Heart right ventricle (tissue), 16 donors: ENCODE results near the gene DCDC2. TPM values are rescaled to one million over a fixed set of nuclear protein-coding genes. Genes with fewer than 3 reads are reported as not detected.
A peak's percentile ranks its signal among the peaks of the same experiment; 100 is the strongest.
"Not testable (repeated sequence)": the region's sequence is repeated elsewhere in the genome, so short reads cannot be mapped to it uniquely, and the experiment has no call there.

Source experiments
- ATAC-seq, 8 donors: fragments of 200-7000 bp; cut with Tn5 transposase; one replicate each; pipeline ENCODE4 v1.9.1; 2020; ENCODE audit warnings: mild to moderate bottlenecking in 8 of 8, moderate library complexity in 8 of 8, moderate number of reproducible peaks in 1 of 8
- DNase-seq, 2 donors: peaks; one replicate each; pipeline ENCODE4 v3.0.0-alpha.2; 2020
- H3K27ac ChIP-seq, 10 donors: fragments of 200-600 bp; sonication (generic) in 2 of 10; one replicate each; pipeline versions ENCODE4 v1.5.0 to v1.8.0; 2020 to 2022; ENCODE audit warnings: mild to moderate bottlenecking in 3 of 10
- H3K27me3 ChIP-seq, 7 donors: fragments of 200-600 bp; one replicate each; pipeline ENCODE4 v1.8.0; 2021 to 2022; ENCODE audit warnings: mild to moderate bottlenecking in 2 of 7
- H3K36me3 ChIP-seq, 9 donors: fragments of 200-600 bp; sonication (generic) in 1 of 9; one replicate each; pipeline versions ENCODE4 v1.5.0 to v1.8.0; 2020 to 2022; ENCODE audit warnings: mild to moderate bottlenecking in 2 of 9
- H3K4me1 ChIP-seq, 9 donors: fragments of 200-600 bp; sonication (generic) in 1 of 9; one replicate each; pipeline versions ENCODE4 v1.5.0 to v1.8.0; 2020 to 2022; ENCODE audit warnings: mild to moderate bottlenecking in 4 of 9
- H3K4me3 ChIP-seq, 10 donors: fragments of 200-600 bp; sonication (generic) in 2 of 10; one replicate each; pipeline versions ENCODE4 v1.5.0 to v1.8.0; 2020 to 2022; ENCODE audit warnings: mild to moderate bottlenecking in 7 of 10, moderate library complexity in 2 of 10
- H3K9me3 ChIP-seq, 11 donors: fragments of 200-600 bp in 10 of 11; sonication (generic) in 2 of 11; one replicate each; pipeline versions ENCODE4 v1.5.0 to v1.8.0; 2013 to 2022; ENCODE audit warnings: mild to moderate bottlenecking in 2 of 11, control low read depth in 1 of 11, moderate library complexity in 1 of 11
- WGBS, 2 donors: extraction: QIAGEN DNeasy Blood & Tissue Kit; methylation state at CpG; one replicate each; pipeline ENCODE4 v1.1.7; 2013; ENCODE audit warnings: inconsistent platforms in 1 of 2; 5-methylcytosine and 5-hydroxymethylcytosine counted together
- intact Hi-C, 10 donors: fragments of 100-400 bp; cut with DNase I; formaldehyde crosslinking; loops; one replicate each; pipeline versions ENCODE4 v1.11.1 to v1.14.2; 2022
- polyA plus RNA-seq, 2 donors: library from polyadenylated mRNA; stranded (reverse); fragments of 200-250 nt; gene quantifications; one replicate each; pipeline ENCODE4 v1.2.3, GENCODE V29; 2013
- total RNA-seq, 10 donors: library from RNA; stranded (reverse); fragmentation: NEBNext Ultra II Directional in 3 of 10; extraction: Animal tissue kit (Norgen Biotek cat#: 25700) in 3 of 10; gene quantifications; one replicate each; pipeline versions ENCODE4 v1.2.1 to v1.2.4, GENCODE V29; 2021 to 2023
- TF ChIP-seq, protein P1 (sequence below), 9 donors: fragments of 200-600 bp; sonication (generic) in 2 of 9; IDR thresholded peaks; one replicate each; pipeline versions ENCODE4 v1.5.0 to v1.8.0; 2021 to 2022; ENCODE audit warnings: antibody characterized with exemption in 9 of 9, mild to moderate bottlenecking in 5 of 9, moderate library complexity in 1 of 9
- donor health status: Arrhythmogenic right ventricular cardiomyopathy.
- donor health status: ischemic (EF 13 %, LVEDD 7.1; RV severe dilation, severe dysfunction).
- donor health status: healthy with polysubstance abuse.
- donor health status: DM: no; HTN: yes; CAD: no.
- donor health status: DM: no; HTN: no; CAD: no.
- donor health status: ischemic (EF 25% LVEDD 6.9; RV normal size, moderate dysfunction).
- donor health status: ischemic (EF 25% LVEDD 5.7; RV mildly dilated, moderate dysfunction).
- donor health status: healthy.
- donor health status: DM: yes; HTN: yes; CAD: no.
- donor health status: Ischemic cardiomyopathy.
- donor health status: ischemic (EF 35%, LVEDD 5.7; RV mildly dilated, moderate dysfunction).
- donor health status: nonischemic (EF 11% LVEDD 7.7; RV severe dilation, severe dysfunction).
- donor health status: DM: yes; HTN: yes; CAD: no.
- donor health status: PGD.
- donor health status: ischemic (EF 29% LVEDD 5.4; RV normal size, mild dysfunction).
- donor health status: nonischemic (EF 23%, LVEDD 6.1; RV moderate dilation, normal function).

The DCDC2 gene
- total and polyA plus RNA-seq, 12 donors: 0.06 TPM; not detected in 11

DNA sequence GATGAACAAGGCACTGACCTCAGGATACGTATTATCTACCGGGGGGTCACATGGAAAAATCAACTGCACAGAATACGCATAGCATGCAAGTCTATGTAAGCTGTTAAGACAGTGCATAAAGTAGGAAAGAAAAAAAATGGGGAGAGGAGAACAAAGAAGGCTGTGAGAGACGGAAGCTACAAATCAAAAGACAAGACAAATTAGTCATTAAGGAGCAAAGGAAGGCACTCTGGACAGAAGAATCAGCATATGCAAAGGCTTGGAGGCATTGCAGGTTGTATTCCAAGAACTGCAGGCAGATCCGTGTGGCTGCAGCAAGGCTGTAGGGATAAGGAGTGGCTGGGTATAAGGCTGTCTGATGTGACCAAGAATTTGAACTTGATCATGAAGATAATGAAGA lies 142.9 kb downstream of the DCDC2 start:
- TF ChIP-seq, protein P1, sequence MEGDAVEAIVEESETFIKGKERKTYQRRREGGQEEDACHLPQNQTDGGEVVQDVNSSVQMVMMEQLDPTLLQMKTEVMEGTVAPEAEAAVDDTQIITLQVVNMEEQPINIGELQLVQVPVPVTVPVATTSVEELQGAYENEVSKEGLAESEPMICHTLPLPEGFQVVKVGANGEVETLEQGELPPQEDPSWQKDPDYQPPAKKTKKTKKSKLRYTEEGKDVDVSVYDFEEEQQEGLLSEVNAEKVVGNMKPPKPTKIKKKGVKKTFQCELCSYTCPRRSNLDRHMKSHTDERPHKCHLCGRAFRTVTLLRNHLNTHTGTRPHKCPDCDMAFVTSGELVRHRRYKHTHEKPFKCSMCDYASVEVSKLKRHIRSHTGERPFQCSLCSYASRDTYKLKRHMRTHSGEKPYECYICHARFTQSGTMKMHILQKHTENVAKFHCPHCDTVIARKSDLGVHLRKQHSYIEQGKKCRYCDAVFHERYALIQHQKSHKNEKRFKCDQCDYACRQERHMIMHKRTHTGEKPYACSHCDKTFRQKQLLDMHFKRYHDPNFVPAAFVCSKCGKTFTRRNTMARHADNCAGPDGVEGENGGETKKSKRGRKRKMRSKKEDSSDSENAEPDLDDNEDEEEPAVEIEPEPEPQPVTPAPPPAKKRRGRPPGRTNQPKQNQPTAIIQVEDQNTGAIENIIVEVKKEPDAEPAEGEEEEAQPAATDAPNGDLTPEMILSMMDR (IDR thresholded peaks at IDR 0.05): no peak
- H3K27ac ChIP-seq: no peak overlapping the region
- no peak for ATAC-seq
- intact Hi-C loops: no loop called here
- DNase-seq: no peak
- WGBS, 2 donors: 75 to 83% methylated on average over 5 of the region's 5 CpGs
- H3K9me3 ChIP-seq: no peaks in the 10 kb centered on the region
- no peak overlapping the region for H3K4me3 ChIP-seq
- no peaks in the 10 kb centered on the region for H3K4me1 ChIP-seq
- no peaks in the 10 kb centered on the region for H3K36me3 ChIP-seq
- no peaks in the 10 kb centered on the region for H3K27me3 ChIP-seq

DNA sequence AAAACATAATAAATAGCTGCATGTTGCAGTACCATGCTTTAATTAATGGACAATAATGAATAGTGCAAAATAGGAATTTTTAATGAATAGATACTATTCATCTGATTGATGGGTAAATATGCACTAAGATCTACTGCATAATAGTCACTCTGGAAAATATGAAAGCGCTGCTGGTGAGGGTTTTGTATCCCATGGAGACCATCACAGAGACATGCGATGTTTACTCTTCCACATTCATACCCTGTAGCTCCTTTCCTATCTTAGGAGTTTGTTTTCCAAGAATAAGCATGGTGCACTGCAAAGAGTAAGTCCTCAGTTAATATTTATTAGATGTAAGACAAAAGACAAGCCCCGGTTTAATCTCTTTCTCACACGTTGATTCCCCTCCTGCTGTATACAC lies 150.4 kb downstream of the DCDC2 start:
- ATAC-seq (no peak), DNase-seq (no peak)
- Histone ChIP-seq H3K27ac (no peak overlapping the region), H3K36me3 (no peaks in the 10 kb centered on the region), H3K4me3 (no peak overlapping the region), H3K9me3 (no peaks in the 10 kb centered on the region), H3K27me3 (no peaks in the 10 kb centered on the region), H3K4me1 (no peaks in the 10 kb centered on the region)
- intact Hi-C loops: loop anchor here in 2 of 10 donors (10.0 kb wide), 1 partner anchor 143 kb away; no protein-coding TSS in a partner anchor
- 70 to 81% methylated on average over 4 of the region's 4 CpGs for WGBS, 2 donors
- TF ChIP-seq, protein P1 (IDR thresholded peaks at IDR 0.05): no peak

DNA sequence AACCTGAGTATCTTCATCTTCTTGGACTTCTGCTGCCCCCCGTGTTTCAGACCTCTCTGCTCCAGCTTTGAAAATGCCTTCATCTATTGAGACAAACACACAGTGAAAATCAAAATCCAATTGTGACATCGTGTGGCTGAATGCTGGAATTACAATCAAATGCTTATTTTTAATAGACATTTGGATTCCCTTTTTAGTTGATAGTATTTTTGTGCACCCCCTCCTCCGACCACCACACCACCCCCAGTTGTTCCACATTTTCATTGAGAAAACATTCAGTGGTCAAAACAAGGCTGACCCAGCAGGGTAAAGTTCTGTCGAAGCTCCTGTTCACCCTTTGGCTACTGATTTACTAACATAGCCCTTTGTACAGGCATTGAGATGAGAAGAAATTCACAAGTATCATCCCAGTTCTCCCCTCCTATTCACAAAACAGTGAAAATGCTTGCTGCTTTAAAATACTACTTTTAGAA lies 152.8 kb downstream of the DCDC2 start:
- Histone ChIP-seq H3K27me3 (no peaks in the 10 kb centered on the region), H3K9me3 (peaks cover 0 to 8% (median 0%) of the 10 kb centered on the region in 11 donors), H3K4me3 (no peak overlapping the region), H3K4me1 (no peaks in the 10 kb centered on the region), H3K36me3 (no peaks in the 10 kb centered on the region), H3K27ac (no peak overlapping the region)
- DNase-seq: no peak
- ATAC-seq: no peak
- intact Hi-C loops: loop anchor here in 2 of 10 donors (10.0 kb wide), 1 partner anchor 140 kb away; no protein-coding TSS in a partner anchor
- 5 to 6% methylated on average over 4 of the region's 4 CpGs for whole genome bisulfite sequencing, 2 donors
- TF ChIP-seq, protein P1 (IDR thresholded peaks at IDR 0.05): peak; percentile 23 to 69 (median 63)

DNA sequence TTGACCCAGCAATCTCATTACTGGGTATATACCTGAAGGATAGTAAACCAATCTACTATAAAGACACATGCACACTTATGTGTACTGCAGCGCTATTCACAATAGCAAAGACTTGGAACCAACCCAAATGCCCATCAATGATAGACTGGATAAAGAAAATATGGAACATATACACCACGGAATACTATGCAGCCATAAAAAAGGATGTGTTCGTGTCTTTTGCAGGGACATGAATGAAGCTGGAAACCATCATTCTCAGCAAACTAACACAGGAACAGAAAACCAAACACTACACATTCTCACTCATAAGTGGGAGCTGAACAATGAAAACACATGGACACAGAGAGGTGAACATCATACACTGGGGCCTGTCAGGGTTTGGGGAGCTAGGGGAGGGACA lies 153.7 kb downstream of the DCDC2 start:
- not testable (repeated sequence) for H3K27me3 ChIP-seq, H3K9me3 ChIP-seq, H3K4me3 ChIP-seq, H3K36me3 ChIP-seq, H3K4me1 ChIP-seq, DNase-seq, H3K27ac ChIP-seq, ATAC-seq
- 90 to 95% methylated on average over 3 of the region's 3 CpGs for WGBS, 2 donors
- intact Hi-C loops: loop anchor here in 2 of 10 donors (10.0 kb wide), 1 partner anchor 139 kb away; no protein-coding TSS in a partner anchor

DNA sequence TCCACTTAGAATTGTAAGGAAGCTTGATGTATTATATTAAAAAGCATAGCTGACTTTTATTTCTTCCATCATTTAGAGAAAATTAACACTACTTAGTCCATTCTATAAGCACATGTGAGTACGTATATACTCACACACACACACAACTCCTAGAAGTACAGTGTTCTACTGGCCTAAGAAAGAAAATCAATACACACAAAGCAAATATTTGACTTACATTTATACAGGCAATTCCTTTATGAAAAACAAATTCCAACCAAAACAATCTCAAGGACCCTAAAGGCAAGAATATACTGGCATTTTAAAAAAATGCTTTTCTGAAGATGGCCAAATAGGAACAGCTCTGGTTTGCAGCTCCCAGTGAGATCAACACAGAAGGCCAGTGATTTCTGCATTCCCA lies 160.0 kb downstream of the DCDC2 start:
- no peak for DNase-seq
- ATAC-seq: no peak
- WGBS, 2 donors: 95 to 96% methylated on average over 1 of the region's 1 CpG
- TF ChIP-seq, protein P1 (IDR thresholded peaks at IDR 0.05): no peak
- no peak overlapping the region for H3K27ac ChIP-seq
- no peak overlapping the region for H3K4me3 ChIP-seq
- intact Hi-C loops: no loop called here
- peaks cover 0 to 8% (median 0%) of the 10 kb centered on the region in 11 donors for H3K9me3 ChIP-seq
- peaks cover 0 to 17% (median 0%) of the 10 kb centered on the region in 7 donors for H3K27me3 ChIP-seq
- H3K36me3 ChIP-seq: no peaks in the 10 kb centered on the region
- no peaks in the 10 kb centered on the region for H3K4me1 ChIP-seq
